Measurements from ENCODE around the gene SLC25A33. TPM values are rescaled to one million over a fixed set of nuclear protein-coding genes. Genes with fewer than 3 reads are reported as not detected.

Gene SLC25A33
- polyA plus RNA-seq, 1 donor (not counting 4 experiments of a cell fraction or from before 2014, with no cell fraction given) = 4.5 TPM

DNA sequence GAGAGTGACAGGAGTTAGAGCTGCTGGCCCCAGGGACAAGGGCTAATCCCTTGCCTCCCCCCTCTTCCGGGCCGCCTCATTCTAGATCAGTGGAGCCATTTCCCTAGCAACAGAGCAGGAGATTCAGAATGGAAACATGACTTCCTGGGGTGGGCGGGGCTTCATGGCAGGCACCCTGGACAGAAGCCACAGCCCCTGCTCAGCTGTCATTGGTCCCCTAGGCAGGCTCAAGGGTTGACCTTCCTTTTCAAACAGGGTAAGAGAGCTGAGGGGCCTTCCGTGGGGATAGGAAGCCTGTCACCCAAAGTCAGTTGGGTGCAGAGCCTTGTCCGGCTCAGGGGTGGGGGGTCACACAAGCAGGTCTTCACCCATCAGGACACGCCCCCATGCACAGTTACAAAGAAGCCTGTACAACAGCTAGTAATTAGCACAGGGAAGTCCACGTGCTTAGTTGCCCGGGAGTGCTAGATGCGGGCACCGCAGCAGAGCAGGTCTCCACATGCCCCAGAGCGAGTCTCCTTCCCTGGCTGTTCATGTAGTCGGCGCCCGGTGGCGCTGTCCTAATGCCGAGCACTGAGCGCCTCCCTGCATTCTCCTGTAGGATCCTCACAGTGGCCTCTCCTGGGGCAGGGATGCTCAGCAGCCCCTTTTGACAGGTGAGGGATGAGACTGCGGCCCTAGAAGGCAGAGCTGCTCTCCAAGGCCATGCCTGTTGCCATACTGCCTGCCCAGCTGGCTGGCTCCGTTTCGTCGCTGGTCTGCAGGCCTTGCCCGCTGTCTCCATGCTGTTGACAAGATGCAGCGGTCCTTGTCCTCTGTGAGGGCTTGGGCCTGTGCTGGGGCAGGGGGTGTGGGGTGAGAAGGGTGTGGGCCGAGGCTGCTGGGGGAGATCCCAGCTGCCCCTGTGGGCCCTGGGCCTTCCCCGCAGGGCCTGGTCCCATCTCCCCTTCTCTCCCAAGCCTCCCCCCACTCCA lies 54.5 kb downstream of the SLC25A33 start:
- Histone ChIP-seq H3K9me3 (ENCODE audit: control insufficient read depth, low read depth, low read length) (no peaks in the 10 kb centered on the region), H2AFZ (ENCODE audit: control insufficient read depth, low read length) (no peak overlapping the region), H3K79me2 (ENCODE audit: control insufficient read depth, insufficient read depth, low read length) (peaks cover 63% of the 10 kb centered on the region), H3K9me1 (ENCODE audit: control insufficient read depth, extremely low read depth, insufficient read depth, low read length) (peaks cover 17% of the 10 kb centered on the region), H3K4me1 (ENCODE audit: control insufficient read depth, extremely low read depth, insufficient read depth, low read length) (peaks cover 29% of the 10 kb centered on the region), H3K27ac (ENCODE audit: control insufficient read depth, insufficient read depth, low read length) (peak overlapping the region; percentile 68), H3K4me2 (ENCODE audit: control insufficient read depth, extremely low read depth, insufficient read depth, low read depth, low read length) (peak overlapping the region; percentile 68), H3K9ac (ENCODE audit: control insufficient read depth, extremely low read depth, insufficient read depth, low read length) (peak overlapping the region; percentile 46), H3K27me3 (ENCODE audit: control insufficient read depth, extremely low read depth, insufficient read depth, low read length) (no peaks in the 10 kb centered on the region), H3K36me3 (ENCODE audit: control insufficient read depth in 2 of 2, extremely low read depth in 1 of 2, insufficient read depth in 2 of 2, low read length in 2 of 2) (peaks cover 0 to 3% of the 10 kb centered on the region in 2 experiments), H4K20me1 (ENCODE audit: control insufficient read depth, extremely low read depth, insufficient read depth, low read length) (peaks cover 10% of the 10 kb centered on the region), H3K4me3 (ENCODE audit: control insufficient read depth in 2 of 3, extremely low read depth in 1 of 3, insufficient read depth in 2 of 3, low read depth in 1 of 3, low read length in 3 of 3) (peak overlapping the region in 2 of 3 experiments; percentile 11 to 21)
- dilution Hi-C loops (cut with MboI; ENCODE audit: extremely low pct_ligation_motif_present, low sequenced_read_pairs) = no loop called here
- DNase-seq (ENCODE audit: low read depth, low spot score) = peak; percentile 81
- peak; percentile 81 for FAIRE-seq
- TF ChIP-seq EZH2 (IDR thresholded peaks at IDR 0.05; ENCODE audit: low read length) = no peak
- TF ChIP-seq CTCF (optimal IDR thresholded peaks at IDR 0.05 in 1 of 3, IDR thresholded peaks at IDR 0.05 in 1 of 3, conservative IDR thresholded peaks at IDR 0.05 in 1 of 3; ENCODE audit: extremely low read depth in 1 of 3, insufficient read depth in 2 of 3, low read length in 3 of 3) = peak; percentile 79 to 96 (median 95)

GRCh38 chr1:9594471-9595155 lies 55.3 kb downstream of the SLC25A33 start:
- no peaks in the 10 kb centered on the region for H3K27me3 ChIP-seq (ENCODE audit: control insufficient read depth, extremely low read depth, insufficient read depth, low read length)
- no peak overlapping the region for H3K9ac ChIP-seq (ENCODE audit: control insufficient read depth, extremely low read depth, insufficient read depth, low read length)
- H3K36me3 ChIP-seq (ENCODE audit: control insufficient read depth in 2 of 2, extremely low read depth in 1 of 2, insufficient read depth in 2 of 2, low read length in 2 of 2) = peaks cover 0 to 3% of the 10 kb centered on the region in 2 experiments
- dilution Hi-C loops (cut with MboI; ENCODE audit: extremely low pct_ligation_motif_present, low sequenced_read_pairs) = no loop called here
- H3K9me3 ChIP-seq (ENCODE audit: control insufficient read depth, low read depth, low read length) = no peaks in the 10 kb centered on the region
- FAIRE-seq = no peak
- H3K4me2 ChIP-seq (ENCODE audit: control insufficient read depth, extremely low read depth, insufficient read depth, low read depth, low read length) = no peak overlapping the region
- H3K9me1 ChIP-seq (ENCODE audit: control insufficient read depth, extremely low read depth, insufficient read depth, low read length) = peaks cover 17% of the 10 kb centered on the region
- DNase-seq (ENCODE audit: low read depth, low spot score) = no peak
- no peak overlapping the region for H3K4me3 ChIP-seq (ENCODE audit: control insufficient read depth in 2 of 3, extremely low read depth in 1 of 3, insufficient read depth in 2 of 3, low read depth in 1 of 3, low read length in 3 of 3)
- H2AFZ ChIP-seq (ENCODE audit: control insufficient read depth, low read length) = no peak overlapping the region
- peaks cover 58% of the 10 kb centered on the region for H3K79me2 ChIP-seq (ENCODE audit: control insufficient read depth, insufficient read depth, low read length)
- TF ChIP-seq CTCF (optimal IDR thresholded peaks at IDR 0.05 in 1 of 3, IDR thresholded peaks at IDR 0.05 in 1 of 3, conservative IDR thresholded peaks at IDR 0.05 in 1 of 3; ENCODE audit: extremely low read depth in 1 of 3, insufficient read depth in 2 of 3, low read length in 3 of 3) (no peak), EZH2 (IDR thresholded peaks at IDR 0.05; ENCODE audit: low read length) (no peak)
- H3K27ac ChIP-seq (ENCODE audit: control insufficient read depth, insufficient read depth, low read length) = no peak overlapping the region
- peaks cover 10% of the 10 kb centered on the region for H4K20me1 ChIP-seq (ENCODE audit: control insufficient read depth, extremely low read depth, insufficient read depth, low read length)
- peaks cover 25% of the 10 kb centered on the region for H3K4me1 ChIP-seq (ENCODE audit: control insufficient read depth, extremely low read depth, insufficient read depth, low read length)
